HG03095 (cell line): ENCODE measurements around the gene CAMTA1.

ENCODE experiments used
- ATAC-seq: cut with Tn5 transposase; IDR thresholded peaks from one replicate; pipeline ENCODE4 v1.9.1; 2021; ENCODE audit warnings: moderate library complexity; ENCODE audit not compliant: unreplicated experiment

Gene CAMTA1

DNA sequence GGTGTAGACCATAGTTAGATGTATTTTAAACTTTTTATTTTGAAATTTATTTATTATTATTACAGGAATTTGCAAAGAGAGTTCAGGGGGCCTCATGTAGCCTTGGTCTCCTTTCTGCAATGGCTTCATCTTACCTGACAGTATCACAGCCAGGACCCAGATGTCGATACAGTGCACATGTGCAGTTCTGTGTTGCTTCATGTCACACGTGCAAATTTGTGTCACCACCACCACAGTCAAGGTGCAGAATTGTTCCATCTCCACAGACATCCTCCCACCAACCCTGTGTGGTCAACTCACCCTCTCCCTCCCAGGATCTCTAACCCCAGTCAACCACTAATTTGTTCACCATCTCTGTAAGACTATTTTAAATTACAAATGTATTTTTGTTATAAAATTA is 184.5 kb downstream of the CAMTA1 start:
- ATAC-seq, result no peak

DNA sequence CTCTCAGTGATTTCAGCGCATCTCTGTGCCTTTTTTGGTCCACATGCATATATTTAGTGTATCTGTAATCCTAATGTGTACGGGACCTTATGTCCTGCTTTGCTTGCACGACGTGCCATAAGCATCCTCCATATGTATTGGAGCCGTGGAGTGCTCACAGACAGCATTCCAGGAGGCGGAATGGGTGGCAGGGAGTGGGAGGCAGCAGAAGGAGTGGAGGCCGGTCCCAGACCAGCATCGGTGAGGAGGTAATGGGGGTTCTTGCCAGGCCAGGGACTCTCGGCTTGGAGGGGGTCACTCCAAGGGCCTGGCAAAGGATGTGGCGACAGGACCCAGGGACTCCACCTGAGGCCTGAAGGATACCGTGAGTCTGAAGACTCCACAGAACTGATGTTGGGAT is 185.0 kb downstream of the CAMTA1 start:
- ATAC-seq, result no peak

DNA sequence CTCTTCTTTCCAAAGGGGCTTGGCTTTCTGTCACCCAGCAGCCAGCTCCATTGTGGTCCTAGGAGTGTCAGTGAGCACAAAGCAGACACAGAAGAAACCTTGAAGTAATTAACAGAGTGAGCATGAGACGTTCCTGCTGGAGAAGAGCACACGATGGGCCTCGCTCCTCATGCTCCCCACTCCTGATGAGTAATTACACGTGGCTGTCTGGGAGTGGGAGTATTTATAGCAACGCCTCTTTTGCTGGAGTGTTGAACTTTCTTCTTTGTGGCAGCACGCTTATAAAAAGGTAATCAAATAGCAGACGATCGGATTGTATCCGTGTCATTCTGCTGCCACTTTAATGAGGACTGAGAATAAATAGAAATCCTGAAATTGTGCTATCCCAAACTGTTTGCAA is 185.8 kb downstream of the CAMTA1 start:
- ATAC-seq, result no peak

DNA sequence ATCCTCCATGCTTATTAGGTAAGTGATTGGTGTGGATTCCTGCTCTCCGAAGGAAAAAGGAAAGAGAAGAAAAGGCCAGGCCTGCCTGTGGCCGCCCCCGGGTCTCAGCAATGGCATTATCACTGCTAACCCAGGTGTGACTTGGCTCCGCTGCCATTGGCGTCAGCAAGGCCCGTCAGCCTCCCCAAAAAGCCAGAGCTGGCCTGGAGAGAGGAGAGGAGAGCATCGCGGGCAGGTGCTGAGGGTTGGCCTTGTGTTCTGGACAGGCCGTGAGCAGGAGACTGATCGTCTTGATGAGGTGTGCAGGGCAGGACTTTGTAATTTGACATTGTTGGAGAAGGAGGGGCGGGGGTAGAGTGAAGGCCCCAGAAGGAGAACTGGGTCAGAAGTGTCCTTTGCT is 186.4 kb downstream of the CAMTA1 start:
- no peak for ATAC-seq

DNA sequence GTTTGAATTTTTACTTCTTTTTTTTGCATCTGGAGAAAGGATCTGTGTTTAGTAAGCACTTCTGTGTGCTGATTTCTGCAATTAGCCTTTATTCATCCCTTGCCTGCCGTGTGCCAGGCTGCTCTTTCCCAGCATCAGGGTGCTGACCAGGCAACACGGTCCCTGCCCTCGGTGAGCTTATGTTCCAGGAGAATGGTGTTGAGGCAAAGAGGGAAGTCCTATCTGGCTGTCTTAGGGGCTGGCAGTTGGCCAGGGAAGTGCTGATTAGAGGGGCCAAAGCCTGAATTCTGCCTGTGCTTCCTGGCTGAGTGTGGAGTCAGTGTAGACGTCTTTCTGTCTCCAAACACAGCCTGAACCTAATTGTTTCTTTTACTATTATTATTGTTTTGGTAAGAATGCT is 187.1 kb downstream of the CAMTA1 start:
- ATAC-seq, result no peak

DNA sequence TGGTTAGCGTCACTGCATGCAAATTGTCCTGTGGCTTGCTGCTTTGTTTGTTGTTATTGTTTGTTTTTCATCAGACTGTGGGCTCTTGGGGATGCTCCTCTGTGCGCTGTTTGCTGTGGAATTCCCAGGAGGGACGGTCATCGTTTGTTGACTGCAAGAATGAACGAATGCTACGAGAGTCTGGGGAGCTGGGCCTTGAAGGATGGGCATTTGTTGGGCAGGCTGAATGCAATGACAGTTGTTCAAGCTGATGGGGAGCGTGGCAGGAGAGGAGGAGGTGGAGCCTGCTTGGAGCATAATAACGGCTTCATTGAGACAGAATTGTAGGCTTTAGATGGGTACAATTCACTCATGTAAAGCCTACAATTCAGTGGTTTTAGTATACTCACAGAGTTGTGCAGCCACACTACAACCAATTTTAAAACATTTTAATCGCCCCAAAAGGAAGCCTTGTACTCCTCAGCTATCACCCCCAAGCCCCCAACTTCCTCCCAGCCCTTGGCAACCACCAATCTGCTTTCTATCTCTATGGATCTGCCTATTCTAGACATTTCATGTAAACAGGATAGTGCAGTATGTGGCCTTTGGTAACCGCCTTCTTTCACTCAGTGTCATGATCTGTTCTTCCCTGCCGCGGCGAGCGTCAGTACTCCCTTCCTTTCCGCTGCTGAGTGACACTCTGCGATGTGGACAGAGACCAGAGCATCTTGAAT is 190.2 kb downstream of the CAMTA1 start:
- ATAC-seq, result no peak

DNA sequence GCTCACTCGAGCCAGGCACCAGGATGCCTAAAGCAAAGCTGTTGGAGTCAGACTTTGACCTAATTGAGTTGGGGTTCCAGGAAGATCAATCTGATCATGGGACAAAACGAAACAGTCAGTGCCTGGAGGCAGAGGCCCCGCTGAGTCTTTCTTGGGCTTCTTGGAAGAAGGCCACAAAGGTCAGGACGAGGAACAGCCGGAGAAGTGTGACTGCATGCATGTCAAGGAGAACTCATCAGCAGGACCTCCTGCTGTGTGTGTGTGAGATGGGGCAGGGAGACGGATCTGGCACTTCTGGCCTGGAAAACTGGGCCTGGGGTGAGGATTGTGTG is 190.8 kb downstream of the CAMTA1 start:
- no peak for ATAC-seq

DNA sequence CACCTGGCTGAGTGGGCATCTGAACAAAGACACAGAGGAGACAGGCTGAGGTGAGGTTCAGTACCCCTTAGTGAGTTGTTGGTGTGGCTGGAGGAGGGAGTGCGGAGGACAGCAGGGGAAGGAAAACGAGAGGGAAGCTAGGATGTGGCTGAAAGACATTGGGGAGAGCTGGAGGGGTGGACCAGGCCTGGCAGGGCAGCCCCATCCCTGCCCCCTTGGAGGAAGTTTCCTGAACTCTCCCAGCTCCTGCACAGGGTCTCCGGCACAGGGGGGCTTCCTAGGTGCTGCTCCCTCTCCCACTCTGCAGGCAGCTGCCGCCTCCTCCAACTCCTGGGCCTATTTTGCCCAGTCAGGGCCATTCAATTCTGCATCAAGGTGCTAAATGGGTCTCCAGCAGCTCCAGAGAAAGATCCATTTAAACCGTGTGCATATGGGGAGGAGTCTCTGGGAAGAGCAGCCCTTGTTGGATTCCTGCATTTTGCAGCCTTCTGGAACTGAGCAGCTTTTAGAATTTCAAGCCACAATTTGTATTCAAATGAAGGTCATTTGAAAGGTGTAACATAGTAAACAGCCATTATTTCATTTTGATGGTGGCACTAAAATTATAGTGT is 193.9 kb downstream of the CAMTA1 start:
- no peak for ATAC-seq

DNA sequence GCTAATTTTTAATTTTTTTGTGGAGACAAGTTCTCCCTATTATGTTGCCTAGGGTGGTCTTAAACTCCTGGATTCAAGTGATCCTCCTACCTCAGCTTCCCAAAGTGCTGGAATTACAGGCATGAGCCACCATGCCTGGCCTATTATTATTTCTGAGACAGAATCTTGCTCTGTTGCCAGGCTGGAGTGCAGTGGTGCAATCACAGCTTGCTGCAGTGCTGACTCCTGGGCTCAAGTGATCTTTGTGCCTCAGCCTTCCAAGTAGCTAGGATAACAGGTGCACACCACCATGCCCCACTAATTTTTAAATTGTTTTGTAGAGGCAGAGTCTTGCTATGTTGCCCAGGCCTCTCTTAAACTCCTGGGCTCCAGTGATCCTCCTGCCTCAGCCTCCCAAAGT is 196.3 kb downstream of the CAMTA1 start:
- no peak for ATAC-seq

DNA sequence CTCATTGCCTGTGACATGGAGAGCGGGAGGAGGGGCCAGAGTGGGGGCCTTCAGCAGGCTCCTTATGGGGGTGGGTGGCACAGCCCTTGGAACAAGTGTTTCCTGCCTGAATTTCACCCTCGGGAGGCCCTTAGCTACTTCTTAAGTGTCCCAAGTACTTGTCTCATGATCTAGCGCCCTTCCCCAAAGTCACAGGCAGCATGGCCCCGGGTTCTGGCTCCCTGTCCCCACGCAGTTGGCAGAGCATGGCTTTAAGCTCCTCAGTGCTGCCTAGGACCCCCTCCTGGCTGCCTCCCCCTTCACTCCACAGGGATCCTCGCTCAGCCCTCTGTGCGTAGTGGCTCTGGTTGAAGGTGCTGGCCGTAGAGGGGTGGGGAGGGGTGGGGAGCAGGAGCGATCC is 197.2 kb downstream of the CAMTA1 start:
- no peak for ATAC-seq

DNA sequence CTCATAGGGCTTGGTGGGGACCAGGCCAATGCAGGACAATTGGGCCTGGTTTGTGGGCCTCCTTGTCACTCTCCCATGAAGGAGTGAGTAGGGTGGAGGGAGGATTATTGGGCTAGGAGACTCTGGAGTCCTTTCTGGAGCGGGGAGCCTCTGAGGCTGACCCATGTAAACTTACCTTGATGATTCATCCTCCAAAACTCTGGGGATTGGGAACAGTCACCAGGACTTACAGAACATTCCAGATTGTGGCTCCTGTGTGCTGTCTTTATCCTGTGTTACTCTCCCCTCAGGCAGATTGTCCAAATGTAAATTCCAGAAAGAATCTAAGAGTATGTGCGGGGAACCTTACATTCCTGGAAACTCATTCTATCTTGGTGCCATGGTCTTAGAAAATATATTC is 197.6 kb downstream of the CAMTA1 start:
- ATAC-seq, result no peak

DNA sequence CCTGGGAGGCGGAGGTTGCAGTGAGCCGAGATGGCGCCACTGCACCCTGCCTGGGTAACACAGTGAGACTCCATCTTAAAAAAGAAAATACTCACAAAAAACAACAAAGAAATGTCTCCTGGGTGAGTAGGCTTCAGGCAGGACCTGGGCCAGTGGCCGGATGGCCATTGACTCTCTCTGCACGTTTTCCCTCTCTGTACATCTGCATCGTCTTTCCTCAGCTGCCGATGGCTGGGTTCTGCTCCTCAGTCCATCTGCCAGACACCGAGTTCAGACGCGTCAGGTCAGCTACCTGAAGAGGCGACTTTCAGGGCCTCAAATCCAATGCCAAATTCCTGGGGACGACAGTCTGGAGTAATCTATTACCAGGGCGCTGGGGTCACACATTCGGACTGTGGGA is 199.3 kb downstream of the CAMTA1 start:
- no peak for ATAC-seq

DNA sequence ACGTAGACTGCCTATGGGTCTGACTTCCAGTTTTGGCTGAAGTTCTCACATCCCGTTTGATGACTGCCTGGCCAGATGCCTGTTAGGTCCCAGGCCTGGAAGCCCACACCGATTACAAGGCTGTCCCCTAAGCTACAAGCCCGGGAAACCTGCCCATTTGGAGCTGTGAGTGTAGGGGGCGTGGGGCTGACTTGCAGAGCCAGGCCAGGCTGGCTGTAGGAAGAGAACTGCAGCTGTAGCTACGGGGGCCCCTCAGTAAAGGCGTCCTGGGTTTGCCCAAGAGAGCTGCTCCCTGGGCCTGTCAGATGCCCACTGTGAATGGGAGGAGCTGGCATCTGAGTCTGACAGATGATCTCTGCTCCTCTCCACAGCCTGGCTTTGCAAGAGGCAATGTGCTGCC is 199.7 kb downstream of the CAMTA1 start:
- no peak for ATAC-seq

DNA sequence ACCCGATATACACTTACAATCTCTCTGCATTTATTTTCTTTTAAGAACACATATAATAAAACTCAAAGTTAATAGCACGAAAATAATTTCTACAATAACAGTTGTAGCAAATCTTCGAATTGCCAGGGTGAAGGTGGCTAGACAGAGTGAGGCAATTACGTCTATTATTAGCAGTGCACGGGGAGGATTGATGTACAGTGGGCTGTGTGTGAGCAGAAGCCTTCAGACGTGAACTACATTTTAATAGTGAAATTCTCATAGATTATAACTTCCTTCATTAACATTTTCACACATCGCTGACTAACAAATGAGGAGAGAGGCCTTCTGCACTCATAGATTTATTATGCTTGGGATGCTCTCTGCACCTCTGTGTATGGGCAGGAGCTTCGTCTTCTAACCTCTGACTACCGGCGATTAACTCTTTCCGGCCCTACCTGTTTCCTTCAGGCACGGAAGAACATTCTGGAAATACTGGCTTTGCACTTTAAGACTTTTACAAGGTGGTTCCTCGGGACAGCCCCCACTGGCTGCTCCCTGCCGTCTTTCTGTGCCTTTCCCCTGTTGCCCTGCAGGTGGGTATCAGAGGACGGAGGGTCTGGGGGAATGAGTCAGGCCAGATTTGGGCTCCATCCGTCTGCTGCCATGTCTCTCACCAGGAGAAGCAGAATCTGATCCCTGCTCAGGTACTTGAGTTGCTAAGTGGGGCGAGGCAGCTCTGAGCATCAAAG is 200.5 kb downstream of the CAMTA1 start:
- ATAC-seq, result no peak

DNA sequence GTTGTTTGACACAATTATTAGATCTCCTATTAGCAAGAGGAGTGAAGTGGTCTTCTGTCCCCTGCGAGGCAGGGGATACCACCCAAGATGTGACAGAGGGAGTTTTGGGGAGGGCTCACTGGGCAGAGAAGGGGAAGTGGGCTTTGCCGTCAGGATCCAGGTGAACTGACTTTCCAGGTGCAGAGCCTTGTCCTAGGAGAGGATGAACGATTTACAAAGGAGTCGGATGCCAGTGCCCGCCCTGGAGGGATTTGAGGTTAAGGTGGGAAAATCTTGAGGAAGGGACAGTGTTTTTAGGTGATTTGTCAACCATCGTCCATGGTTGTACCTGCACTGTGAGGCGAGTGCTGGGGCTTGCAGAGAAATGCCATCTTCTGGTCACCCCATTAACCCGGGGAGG is 201.0 kb downstream of the CAMTA1 start:
- no peak for ATAC-seq

DNA sequence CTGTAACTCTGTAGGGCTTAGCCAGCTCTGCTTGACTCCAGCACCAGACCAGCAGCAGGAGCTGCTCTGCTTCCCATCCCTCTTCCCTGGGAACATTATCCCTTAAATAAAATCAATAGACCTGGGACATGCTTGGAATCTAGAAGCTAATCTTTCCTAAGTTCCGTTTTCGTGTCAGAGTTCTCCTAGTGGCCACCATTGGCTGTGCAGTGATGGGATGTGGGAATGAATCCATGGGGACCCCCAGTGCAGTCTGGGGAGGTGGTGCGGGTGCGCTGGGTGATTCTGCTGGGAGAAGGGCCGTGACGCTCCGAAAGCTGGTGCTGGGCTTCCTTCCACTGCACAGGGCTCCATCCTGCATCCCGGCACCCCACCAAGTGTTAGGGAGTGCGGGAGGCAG is 202.7 kb downstream of the CAMTA1 start:
- ATAC-seq, result no peak

DNA sequence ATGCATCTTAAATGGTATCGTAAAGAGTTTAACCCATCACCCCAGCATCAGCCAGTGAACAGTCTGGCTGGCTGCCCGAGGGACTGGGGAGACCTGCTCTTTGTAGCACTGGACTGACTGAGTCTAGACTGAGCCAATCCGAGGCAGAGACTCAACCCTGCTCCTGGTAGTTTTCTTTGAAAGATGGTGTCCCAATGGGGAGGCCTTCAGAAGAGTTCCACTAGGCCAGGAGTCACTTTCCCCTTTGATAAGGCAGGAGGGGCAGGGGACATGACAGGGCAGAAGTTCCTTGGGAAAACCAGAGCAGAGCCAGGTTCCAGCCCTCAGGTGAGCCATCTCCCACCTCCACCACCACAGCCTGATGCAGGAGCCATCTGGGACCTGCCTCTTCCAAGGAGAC is 203.5 kb downstream of the CAMTA1 start:
- ATAC-seq, result no peak

DNA sequence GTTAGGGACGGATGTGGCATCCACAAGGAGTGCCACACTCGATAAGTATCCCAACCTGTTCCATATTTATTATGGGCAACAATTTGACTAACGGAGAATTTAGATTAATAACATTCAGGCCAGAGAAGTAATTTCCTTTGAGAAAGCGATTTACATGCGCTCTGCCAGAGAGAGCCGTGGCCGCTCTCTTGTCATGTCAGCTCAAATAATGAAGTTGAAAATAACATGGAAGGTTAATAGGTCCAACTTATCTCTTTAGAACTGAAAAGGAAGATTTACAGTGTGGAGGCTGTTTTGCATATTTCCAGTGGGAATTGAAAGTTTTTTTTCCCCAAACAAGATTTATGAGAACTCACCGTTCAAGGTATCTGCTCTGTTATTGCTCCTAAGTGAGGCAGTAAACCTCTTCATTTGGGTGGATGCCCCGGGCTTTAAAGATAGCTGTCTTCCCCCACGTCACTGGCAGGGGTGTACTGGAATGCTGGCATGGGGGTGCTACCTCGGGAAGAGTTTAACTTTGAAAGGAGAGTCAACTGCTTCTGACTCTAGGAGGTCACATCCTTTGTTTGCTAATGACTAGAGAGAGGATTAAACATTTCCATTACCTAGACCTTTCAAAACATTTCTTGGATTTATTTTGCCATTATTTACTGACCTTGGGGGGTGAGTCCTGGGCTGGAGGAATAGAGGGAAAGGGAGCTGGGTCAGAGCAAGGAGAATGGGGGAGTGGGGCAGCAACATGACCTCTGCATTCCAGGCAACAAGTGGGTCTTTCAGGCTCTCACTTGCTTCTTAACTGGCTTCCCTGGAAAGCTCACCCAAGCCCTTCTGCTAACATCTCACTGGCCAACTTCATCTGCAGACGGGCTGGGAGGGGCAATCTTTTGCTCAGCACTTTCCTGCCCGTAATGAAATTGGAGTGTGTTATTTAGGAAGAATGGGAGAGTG is 204.2 kb downstream of the CAMTA1 start:
- ATAC-seq, result no peak

DNA sequence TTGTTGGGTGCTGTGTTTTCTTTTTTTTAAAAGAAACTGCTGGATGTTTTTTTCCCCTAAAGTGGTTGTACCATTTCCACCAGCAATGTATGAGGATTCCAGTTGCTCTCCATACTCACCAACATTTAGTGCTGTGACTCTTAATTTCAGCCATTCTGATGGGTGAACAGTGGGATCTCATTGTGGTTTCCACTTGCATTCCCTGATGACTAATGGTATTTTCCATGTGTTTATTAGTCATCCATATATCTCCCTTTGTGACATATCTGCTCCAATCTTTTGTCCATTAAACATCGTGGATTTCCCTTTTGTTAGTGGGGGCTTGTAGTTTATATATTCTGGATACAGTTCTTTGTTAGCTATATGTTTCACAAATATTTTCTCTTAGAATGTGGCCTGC is 206.0 kb downstream of the CAMTA1 start:
- no peak for ATAC-seq

DNA sequence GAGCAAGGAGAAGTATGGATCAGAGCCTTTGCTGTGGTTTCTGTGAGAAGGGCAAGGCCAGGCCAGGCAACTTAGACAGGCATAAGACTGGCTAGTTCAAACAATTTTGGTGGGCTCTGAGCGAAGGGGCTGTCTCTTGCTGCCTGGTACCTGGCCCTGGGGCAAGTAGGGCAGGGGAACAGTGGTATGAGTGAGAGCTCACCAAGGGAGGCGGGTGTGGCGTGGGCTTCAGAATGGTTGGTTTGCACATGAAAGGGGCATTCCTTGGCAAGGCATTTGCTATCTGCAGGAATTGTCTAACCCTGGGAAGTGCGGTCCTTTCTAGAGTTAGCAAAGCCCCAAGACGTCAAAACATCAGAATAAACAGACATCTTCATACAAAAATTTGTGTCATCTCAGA is 210.5 kb downstream of the CAMTA1 start:
- ATAC-seq, result no peak

DNA sequence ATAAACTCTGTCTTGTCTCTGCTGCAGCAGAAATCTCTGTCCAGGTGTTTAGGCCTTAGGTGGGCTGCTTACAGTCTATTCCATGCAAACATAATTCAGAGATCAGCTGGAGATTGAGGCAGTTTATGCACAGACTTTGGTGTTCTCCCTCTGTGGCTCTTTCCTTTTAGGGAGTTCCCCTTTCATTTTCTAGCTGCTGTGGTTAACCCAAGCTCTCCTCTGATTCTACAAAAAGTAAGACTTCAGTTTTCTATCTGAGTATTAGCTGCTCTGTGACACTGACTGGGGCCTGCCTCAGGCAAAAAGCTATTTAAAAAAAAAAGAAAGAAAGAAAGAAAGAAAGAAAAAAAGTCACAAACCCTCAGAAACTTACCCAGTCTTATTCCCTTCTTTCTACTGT is 211.1 kb downstream of the CAMTA1 start:
- ATAC-seq, result no peak
